Testis (tissue), 3 donors: ENCODE measurements around the gene MINDY4B. TPM values are rescaled to one million over a fixed set of nuclear protein-coding genes. Genes with fewer than 3 reads are reported as not detected.
"Not testable (repeated sequence)": the region's sequence is repeated elsewhere in the genome, so short reads cannot be mapped to it uniquely, and the experiment has no call there.

Experiments
- DNase-seq: peaks from one replicate; pipeline ENCODE4 v3.0.0-alpha.2; 2019
- H3K27ac ChIP-seq, 2 donors: fragments of 200-600 bp; sonication (generic); one replicate each; pipeline ENCODE4 v1.5.1; 2019
- H3K27me3 ChIP-seq: fragments of 200-600 bp; sonication (generic); one replicate; pipeline ENCODE4 v1.5.1; 2019
- H3K36me3 ChIP-seq: fragments of 200-600 bp; sonication (generic); one replicate; pipeline ENCODE4 v1.5.1; 2017; ENCODE audit warnings: low read depth; ENCODE audit errors: missing control alignments
- H3K4me1 ChIP-seq: fragments of 200-600 bp; sonication (generic); one replicate; pipeline ENCODE4 v1.5.1; 2019
- H3K4me3 ChIP-seq, 2 donors: fragments of 200-600 bp; sonication (generic); one replicate each; pipeline ENCODE4 v1.5.1; 2017 to 2019
- H3K9me3 ChIP-seq: fragments of 200-600 bp; sonication (generic); one replicate; pipeline ENCODE4 v1.5.1; 2017
- POLR2A ChIP-seq: fragments of 450-650 bp; IDR thresholded peaks from one replicate; pipeline ENCODE4 v1.6.1; 2017; ENCODE audit warnings: antibody characterized with exemption, mild to moderate bottlenecking, moderate library complexity
- WGBS, 2 donors: methylation state at CpG; one replicate each; pipeline ENCODE4 v1.1.5; 2018; 5-methylcytosine and 5-hydroxymethylcytosine counted together
- intact Hi-C: fragments of 100-400 bp; cut with DNase I; formaldehyde crosslinking; loops from one replicate; pipeline ENCODE4 v1.15.1; 2023; ENCODE audit warnings: low total_unique reads
- polyA plus RNA-seq: library from polyadenylated mRNA; stranded (reverse); fragments of 350-450 nt; fragmentation: Illumina TruSeq; extraction: RNeasy Lipid Tissue Mini Kit (QIAGEN cat#74804); gene quantifications from one replicate; pipeline ENCODE4 v1.2.3, GENCODE V29; 2014; ENCODE audit warnings: low read depth, low replicate concordance; ENCODE audit not compliant: insufficient read depth
- total RNA-seq, 2 donors: library from RNA; depleted of rRNA; stranded (reverse); fragments of >200 nt; gene quantifications; one replicate each; pipeline ENCODE4 v1.2.3, GENCODE V29; 2016
- TF ChIP-seq, protein P1 (sequence below), 3 experiments: fragments of 450-650 bp in 2 of 3; fragments of 200-600 bp in 1 of 3; sonication (generic) in 1 of 3; IDR thresholded peaks; one replicate each; pipeline ENCODE4 v1.5.1; 2016 to 2019; ENCODE audit warnings: antibody characterized with exemption in 3 of 3, mild to moderate bottlenecking in 2 of 3, moderate library complexity in 1 of 3

Gene MINDY4B
- total and polyA plus RNA-seq, 3 donors from 2014 or later = not detected

DNA sequence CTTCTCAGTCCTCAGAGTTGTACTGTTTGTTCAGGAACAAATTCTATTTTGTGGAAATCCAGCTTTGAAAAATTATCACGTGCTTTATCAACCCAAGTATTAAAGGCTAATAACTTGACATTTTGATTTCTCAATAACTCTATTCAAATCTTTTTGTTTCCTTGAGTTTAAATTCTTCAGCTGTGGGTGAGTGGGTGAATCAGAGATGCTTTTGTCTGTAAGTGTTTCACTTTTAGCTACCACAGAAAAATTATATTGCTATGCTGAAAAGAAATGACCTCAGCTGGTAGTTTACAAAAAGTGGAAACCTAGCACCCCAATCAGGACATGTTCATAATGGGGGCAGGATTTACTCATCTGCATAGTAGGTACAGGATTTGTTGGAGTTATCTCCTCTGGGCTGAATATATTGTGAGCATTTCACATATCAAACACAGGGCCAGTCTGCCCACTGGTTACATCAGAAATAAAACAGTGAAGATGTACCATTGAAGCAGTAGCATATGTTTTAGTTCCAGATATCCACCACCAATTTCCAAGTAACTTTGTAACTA lies 30.5 kb downstream of the MINDY4B start:
- no peak overlapping the region for H3K4me3 ChIP-seq
- 62 to 67% methylated on average over 1 of the region's 1 CpG for WGBS, 2 donors
- intact Hi-C loops = no loop called here
- no peaks in the 10 kb centered on the region for H3K36me3 ChIP-seq
- peaks cover 3% of the 10 kb centered on the region for H3K4me1 ChIP-seq
- no peaks in the 10 kb centered on the region for H3K9me3 ChIP-seq
- DNase-seq = no peak
- TF ChIP-seq, protein P1, sequence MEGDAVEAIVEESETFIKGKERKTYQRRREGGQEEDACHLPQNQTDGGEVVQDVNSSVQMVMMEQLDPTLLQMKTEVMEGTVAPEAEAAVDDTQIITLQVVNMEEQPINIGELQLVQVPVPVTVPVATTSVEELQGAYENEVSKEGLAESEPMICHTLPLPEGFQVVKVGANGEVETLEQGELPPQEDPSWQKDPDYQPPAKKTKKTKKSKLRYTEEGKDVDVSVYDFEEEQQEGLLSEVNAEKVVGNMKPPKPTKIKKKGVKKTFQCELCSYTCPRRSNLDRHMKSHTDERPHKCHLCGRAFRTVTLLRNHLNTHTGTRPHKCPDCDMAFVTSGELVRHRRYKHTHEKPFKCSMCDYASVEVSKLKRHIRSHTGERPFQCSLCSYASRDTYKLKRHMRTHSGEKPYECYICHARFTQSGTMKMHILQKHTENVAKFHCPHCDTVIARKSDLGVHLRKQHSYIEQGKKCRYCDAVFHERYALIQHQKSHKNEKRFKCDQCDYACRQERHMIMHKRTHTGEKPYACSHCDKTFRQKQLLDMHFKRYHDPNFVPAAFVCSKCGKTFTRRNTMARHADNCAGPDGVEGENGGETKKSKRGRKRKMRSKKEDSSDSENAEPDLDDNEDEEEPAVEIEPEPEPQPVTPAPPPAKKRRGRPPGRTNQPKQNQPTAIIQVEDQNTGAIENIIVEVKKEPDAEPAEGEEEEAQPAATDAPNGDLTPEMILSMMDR (IDR thresholded peaks at IDR 0.05) = no peak
- TF ChIP-seq POLR2A = no peak
- no peak overlapping the region for H3K27ac ChIP-seq
- H3K27me3 ChIP-seq = no peaks in the 10 kb centered on the region

DNA sequence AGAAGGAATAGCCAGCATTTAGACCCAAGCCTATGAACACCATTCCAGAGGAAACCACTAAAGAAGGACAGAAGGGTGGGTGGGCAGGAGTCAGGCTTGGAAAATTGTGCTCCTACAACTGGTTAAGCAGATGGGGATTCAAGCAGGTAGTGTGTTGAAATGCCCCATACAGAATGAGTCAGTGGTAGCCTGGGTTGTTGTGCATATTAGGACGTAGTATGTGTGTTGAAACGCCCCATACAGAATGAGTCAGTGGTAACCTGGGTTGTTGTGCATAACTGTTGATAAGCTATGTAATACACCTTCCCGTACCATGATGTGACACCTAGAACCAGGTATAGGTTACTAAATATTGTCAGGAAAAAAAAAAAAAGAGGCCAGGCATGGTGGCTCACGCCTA lies 34.0 kb downstream of the MINDY4B start:
- no peak overlapping the region for H3K4me3 ChIP-seq
- 93% methylated on average over 4 of the region's 4 CpGs for WGBS, 2 donors

GRCh38 chr3:150870406-150870805 lies 34.8 kb downstream of the MINDY4B start:
- TF ChIP-seq, protein P1 (IDR thresholded peaks at IDR 0.05) = no peak
- no peak for TF ChIP-seq POLR2A
- DNase-seq = no peak
- Histone ChIP-seq H3K27me3 (no peaks in the 10 kb centered on the region), H3K4me1 (no peaks in the 10 kb centered on the region), H3K4me3 (no peak overlapping the region), H3K9me3 (no peaks in the 10 kb centered on the region), H3K27ac (no peak overlapping the region), H3K36me3 (no peaks in the 10 kb centered on the region)
- WGBS, 2 donors = 70 to 75% methylated on average over 3 of the region's 3 CpGs
- intact Hi-C loops = no loop called here

More for the DNA sequence above, 34.0 kb downstream of the MINDY4B start:
- H3K9me3 ChIP-seq = no peaks in the 10 kb centered on the region
- intact Hi-C loops = no loop called here
- TF ChIP-seq, protein P1 (IDR thresholded peaks at IDR 0.05) = no peak
- no peak for TF ChIP-seq POLR2A
- no peak overlapping the region for H3K27ac ChIP-seq
- no peaks in the 10 kb centered on the region for H3K36me3 ChIP-seq
- H3K27me3 ChIP-seq = no peaks in the 10 kb centered on the region
- no peaks in the 10 kb centered on the region for H3K4me1 ChIP-seq
- DNase-seq = no peak

DNA sequence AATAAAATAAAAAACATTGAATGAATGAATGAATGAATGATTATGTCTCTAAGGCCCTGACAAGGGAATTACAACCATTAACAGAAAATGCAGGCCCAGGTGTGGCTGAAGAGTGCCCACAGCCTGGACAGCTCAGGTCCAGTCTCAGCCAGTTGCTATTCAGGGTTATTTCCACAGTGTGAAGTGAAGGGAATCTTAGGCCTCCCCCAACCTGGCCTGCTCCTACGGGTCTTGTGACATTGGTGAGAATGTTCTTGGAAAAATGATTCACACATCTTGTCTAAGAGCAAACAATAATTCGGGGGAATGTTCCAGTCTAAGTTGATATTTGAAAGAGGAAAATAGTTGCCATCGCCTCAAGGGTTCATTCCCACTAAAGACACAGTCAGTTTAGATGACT lies 37.0 kb downstream of the MINDY4B start:
- Histone ChIP-seq H3K27ac (no peak overlapping the region), H3K4me3 (no peak overlapping the region), H3K9me3 (no peaks in the 10 kb centered on the region), H3K36me3 (no peaks in the 10 kb centered on the region), H3K27me3 (no peaks in the 10 kb centered on the region), H3K4me1 (no peaks in the 10 kb centered on the region)
- 62 to 66% methylated on average over 3 of the region's 3 CpGs for WGBS, 2 donors
- peak; percentile 32 for DNase-seq
- intact Hi-C loops = loop anchor here (10.0 kb wide), 1 partner anchor 143 kb away; no protein-coding TSS in a partner anchor
- TF ChIP-seq POLR2A = no peak
- TF ChIP-seq, protein P1 (IDR thresholded peaks at IDR 0.05) = no peak

- Histone ChIP-seq H3K4me3 (no peak overlapping the region), H3K9me3 (no peaks in the 10 kb centered on the region), H3K36me3 (no peaks in the 10 kb centered on the region), H3K4me1 (no peaks in the 10 kb centered on the region), H3K27ac (no peak overlapping the region), H3K27me3 (no peaks in the 10 kb centered on the region)
- TF ChIP-seq, protein P1 (IDR thresholded peaks at IDR 0.05) = no peak
- TF ChIP-seq POLR2A = no peak
- DNase-seq = no peak
- 87 to 89% methylated on average over 3 of the region's 3 CpGs for WGBS, 2 donors
- intact Hi-C loops = loop anchor here (10.0 kb wide), 1 partner anchor 143 kb away; no protein-coding TSS in a partner anchor
Measured at GRCh38 chr3:150867434-150867833, 37.8 kb downstream of the MINDY4B start.

GRCh38 chr3:150863921-150864320 lies 41.3 kb downstream of the MINDY4B start:
- DNase-seq, H3K27me3 ChIP-seq, H3K9me3 ChIP-seq, H3K4me3 ChIP-seq, H3K4me1 ChIP-seq, H3K27ac ChIP-seq, H3K36me3 ChIP-seq: not testable (repeated sequence)
- intact Hi-C loops = loop anchor here (10.0 kb wide), 1 partner anchor 139 kb away; no protein-coding TSS in a partner anchor
- 93 to 98% methylated on average over 4 to 5 of the region's 5 CpGs for WGBS, 2 donors
